Suprapubic skin (tissue), 3 donors: ENCODE measurements around the gene B3GNT8.

Experiments
- CTCF ChIP-seq, 2 donors: fragments of 200-600 bp in 1 of 2; fragments of 450-650 bp in 1 of 2; sonication (generic) in 1 of 2; IDR thresholded peaks; one replicate each; pipeline ENCODE4 v1.5.1; 2016 to 2019; ENCODE audit warnings: antibody characterized with exemption in 2 of 2, mild to moderate bottlenecking in 1 of 2, moderate library complexity in 1 of 2
- POLR2A ChIP-seq, 2 donors: fragments of 450-650 bp; IDR thresholded peaks; one replicate each; pipeline ENCODE4 v1.6.1; 2017; ENCODE audit warnings: antibody characterized with exemption in 2 of 2, mild to moderate bottlenecking in 2 of 2, moderate library complexity in 2 of 2

- TF ChIP-seq POLR2A (IDR thresholded peaks at IDR 0.05) (no peak), CTCF (IDR thresholded peaks at IDR 0.05) (no peak)
Observed at GRCh38 chr19:41399091-41399490, 28.1 kb downstream of the B3GNT8 start.
